Endodermal cell (in vitro differentiated cells): ENCODE data around the gene ORAI3. TPM values are rescaled to one million over a fixed set of nuclear protein-coding genes. Genes with fewer than 3 reads are reported as not detected.
A peak's percentile ranks its signal among the peaks of the same experiment; 100 is the strongest.

ENCODE experiments used
- DNase-seq: peaks from one replicate; pipeline ENCODE4 v3.0.0-alpha.2; 2017
- H3K27ac ChIP-seq: 2 replicates; pipeline ENCODE4 v1.5.1; 2013; ENCODE audit warnings: mild to moderate bottlenecking, low read depth, low read length, moderate library complexity
- H3K27me3 ChIP-seq: 2 replicates; pipeline ENCODE4 v1.6.1; 2013; ENCODE audit warnings: mild to moderate bottlenecking, low read length, moderate library complexity; ENCODE audit not compliant: insufficient read depth, control insufficient read depth, poor library complexity, severe bottlenecking
- H3K36me3 ChIP-seq: 2 replicates; pipeline ENCODE4 v1.7.0; 2013; ENCODE audit warnings: mild to moderate bottlenecking, low read length, moderate library complexity; ENCODE audit not compliant: control insufficient read depth, insufficient read depth
- H3K4me1 ChIP-seq: one replicate; pipeline ENCODE4 v1.7.0; 2013; ENCODE audit warnings: low read length; ENCODE audit not compliant: control insufficient read depth, insufficient read depth
- H3K4me3 ChIP-seq: 2 replicates; pipeline ENCODE4 v1.5.1; 2013; ENCODE audit warnings: mild to moderate bottlenecking, low read length, moderate library complexity
- H3K9ac ChIP-seq: 2 replicates; pipeline ENCODE4 v1.6.1; 2013; ENCODE audit warnings: mild to moderate bottlenecking, low read length, moderate library complexity; ENCODE audit not compliant: poor library complexity, severe bottlenecking; ENCODE audit errors: extremely low read depth
- H3K9me3 ChIP-seq: 2 replicates; pipeline ENCODE4 v1.6.1; 2013; ENCODE audit warnings: mild to moderate bottlenecking, low read length, moderate library complexity; ENCODE audit not compliant: control insufficient read depth
- H3K27ac Mint-ChIP-seq: 2 replicates; pipeline ENCODE4 v1.8.0; 2020; ENCODE audit warnings: mixed read lengths
- H3K27me3 Mint-ChIP-seq: 2 replicates; pipeline ENCODE4 v1.8.0; 2021; ENCODE audit warnings: mild to moderate bottlenecking, mixed read lengths; ENCODE audit not compliant: insufficient read depth
- H3K36me3 Mint-ChIP-seq: 2 replicates; pipeline ENCODE4 v1.8.0; 2020; ENCODE audit warnings: low read depth, mixed read lengths
- H3K4me1 Mint-ChIP-seq: 2 replicates; pipeline ENCODE4 v1.8.0; 2020; ENCODE audit warnings: mixed read lengths
- H3K4me3 Mint-ChIP-seq: 2 replicates; pipeline ENCODE4 v1.8.0; 2020; ENCODE audit warnings: mild to moderate bottlenecking, moderate library complexity, mixed read lengths
- H3K9me3 Mint-ChIP-seq: 2 replicates; pipeline ENCODE4 v1.8.0; 2020; ENCODE audit warnings: mild to moderate bottlenecking, mixed read lengths
- CTCF ChIP-seq: fragments of 200-600 bp; sonication (generic); conservative IDR thresholded peaks from 2 replicates; pipeline ENCODE4 v1.5.0; 2021; ENCODE audit warnings: antibody characterized with exemption, mild to moderate bottlenecking
- WGBS, 2 experiments: methylation state at CpG; one replicate each; pipeline versions ENCODE4 v1.1.5 to v1.1.7; 2013; ENCODE audit warnings: missing lambda C conversion rate in 2 of 2, mixed read lengths in 1 of 2; ENCODE audit not compliant: insufficient coverage in 1 of 2, insufficient read length in 1 of 2; 5-methylcytosine and 5-hydroxymethylcytosine counted together
- total RNA-seq, 2 donors: library from RNA; stranded (reverse); fragmentation: NEBNext Ultra II Directional in 1 of 2; extraction: Animal tissue kit (Norgen Biotek cat#: 25700) in 1 of 2; gene quantifications; 2 replicates in 1 of 2; 3 replicates in 1 of 2; pipeline ENCODE4 v1.2.1, GENCODE V29; 2021

The ORAI3 gene
- total RNA-seq, 2 donors from 2014 or later, result 16.9 to 17.7 TPM

DNA sequence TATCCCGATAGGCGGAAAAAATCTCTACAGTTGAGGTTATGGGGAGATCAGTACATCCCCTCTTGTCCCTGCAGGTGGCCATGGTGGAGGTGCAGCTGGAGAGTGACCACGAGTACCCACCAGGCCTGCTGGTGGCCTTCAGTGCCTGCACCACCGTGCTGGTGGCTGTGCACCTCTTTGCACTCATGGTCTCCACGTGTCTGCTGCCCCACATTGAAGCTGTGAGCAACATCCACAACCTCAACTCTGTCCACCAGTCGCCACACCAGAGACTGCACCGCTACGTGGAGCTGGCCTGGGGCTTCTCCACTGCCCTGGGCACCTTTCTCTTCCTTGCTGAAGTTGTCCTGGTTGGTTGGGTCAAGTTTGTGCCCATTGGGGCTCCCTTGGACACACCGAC is 4.2 kb downstream of the ORAI3 start:
- no peaks in the 10 kb centered on the region for H3K9me3 Mint-ChIP-seq
- no peaks in the 10 kb centered on the region for H3K27me3 Mint-ChIP-seq
- TF ChIP-seq CTCF, result no peak
- no peaks in the 10 kb centered on the region for H3K27me3 ChIP-seq
- WGBS, 2 experiments, result 78% methylated on average over 5 to 9 of the region's 9 CpGs
- no peak overlapping the region for H3K4me3 ChIP-seq
- no peak overlapping the region for H3K4me3 Mint-ChIP-seq
- no peak overlapping the region for H3K9ac ChIP-seq
- H3K27ac Mint-ChIP-seq, result peak overlapping the region; percentile 35
- no peaks in the 10 kb centered on the region for H3K9me3 ChIP-seq
- H3K36me3 ChIP-seq, result peaks cover 4% of the 10 kb centered on the region
- no peak overlapping the region for H3K27ac ChIP-seq
- no peaks in the 10 kb centered on the region for H3K4me1 ChIP-seq
- DNase-seq, result peak; percentile 53
- H3K4me1 Mint-ChIP-seq, result peaks cover 12% of the 10 kb centered on the region
- no peaks in the 10 kb centered on the region for H3K36me3 Mint-ChIP-seq

- Mint-ChIP-seq H3K4me3 (no peak overlapping the region), H3K9me3 (no peaks in the 10 kb centered on the region), H3K27ac (peak overlapping the region; percentile 35), H3K4me1 (peaks cover 15% of the 10 kb centered on the region), H3K36me3 (peaks cover 2% of the 10 kb centered on the region), H3K27me3 (no peaks in the 10 kb centered on the region)
- TF ChIP-seq CTCF, result peak; percentile 96
- H3K27ac ChIP-seq, result no peak overlapping the region
- WGBS, 2 experiments, result 31 to 45% methylated on average over 8 to 15 of the region's 15 CpGs
- H3K9me3 ChIP-seq, result no peaks in the 10 kb centered on the region
- H3K4me3 ChIP-seq, result no peak overlapping the region
- peak; percentile 95 for DNase-seq
- no peaks in the 10 kb centered on the region for H3K27me3 ChIP-seq
- H3K9ac ChIP-seq, result no peak overlapping the region
- H3K36me3 ChIP-seq, result peaks cover 4% of the 10 kb centered on the region
- peaks cover under 1% of the 10 kb centered on the region for H3K4me1 ChIP-seq
Observed at GRCh38 chr16:30953511-30954124, 4.8 kb downstream of the ORAI3 start.

- no peak for DNase-seq
- peaks cover 13% of the 10 kb centered on the region for H3K36me3 Mint-ChIP-seq
- peaks cover 3% of the 10 kb centered on the region for H3K4me1 ChIP-seq
- no peak for TF ChIP-seq CTCF
- no peaks in the 10 kb centered on the region for H3K27me3 ChIP-seq
- no peak overlapping the region for H3K4me3 ChIP-seq
- no peaks in the 10 kb centered on the region for H3K9me3 ChIP-seq
- H3K36me3 ChIP-seq, result peaks cover 17% of the 10 kb centered on the region
- WGBS, 2 experiments, result 95% methylated on average over 8 of the region's 8 CpGs
- H3K9ac ChIP-seq, result no peak overlapping the region
- H3K27ac ChIP-seq, result no peak overlapping the region
- H3K4me1 Mint-ChIP-seq, result peaks cover 11% of the 10 kb centered on the region
- no peak overlapping the region for H3K27ac Mint-ChIP-seq
- H3K27me3 Mint-ChIP-seq, result no peaks in the 10 kb centered on the region
- no peak overlapping the region for H3K4me3 Mint-ChIP-seq
- no peaks in the 10 kb centered on the region for H3K9me3 Mint-ChIP-seq
Observed at GRCh38 chr16:30954993-30955392, 6.1 kb downstream of the ORAI3 start.
